Endothelial cell of umbilical vein (primary cell): ENCODE results near the gene ALOX5AP. TPM values are rescaled to one million over a fixed set of nuclear protein-coding genes. Genes with fewer than 3 reads are reported as not detected.

ENCODE experiments used
- BruUV-seq: library from RNA; stranded (reverse); fragments of 400-500 nt; replicated peaks from 2 replicates; lab custom pipeline; 2021; lab: Mats Ljungman, UMichigan
- CTCF ChIA-PET: fragments of 300-600, 350-600 bp; sonication (Branson Sonifier 250); formaldehyde crosslinking; loops from one replicate; lab custom pipeline; 2021; ENCODE audit warnings: antibody characterized with exemption, inconsistent platforms; lab: Charles Lee
- POLR2A ChIA-PET: fragments of 300-600, 350-600 bp; sonication (Branson Sonifier 250); formaldehyde crosslinking; loops from one replicate; lab custom pipeline; 2021; ENCODE audit warnings: antibody characterized with exemption, inconsistent platforms; lab: Charles Lee
- DNase-seq: peaks from one replicate; pipeline ENCODE4 v3.0.0-alpha.2; 2011; ENCODE audit warnings: low read depth, low spot score
- FAIRE-seq: peaks from 2 replicates; lab custom pipeline; 2011; peaks lifted over from hg19 to GRCh38; lab: Jason Lieb, UNC
- H2AFZ ChIP-seq: 2 replicates; pipeline ENCODE4 v1.6.0; 2012; ENCODE audit warnings: low read depth, low read length, control low read depth, inconsistent platforms
- H3K27ac ChIP-seq: 2 replicates; pipeline ENCODE4 v1.5.1; 2011; ENCODE audit warnings: low read depth, mild to moderate bottlenecking, control low read depth, low read length, moderate library complexity; ENCODE audit not compliant: insufficient read depth
- H3K27me3 ChIP-seq, 2 experiments: 2 replicates each; pipeline versions ENCODE4 v1.6.0 to v1.6.1; 2011; ENCODE audit warnings: low read length in 2 of 2, mixed read lengths in 1 of 2; ENCODE audit not compliant: control insufficient read depth in 2 of 2, insufficient read depth in 2 of 2
- H3K36me3 ChIP-seq, 2 experiments: 2 replicates in 1 of 2; 3 replicates in 1 of 2; pipeline ENCODE4 v1.5.1; 2011; ENCODE audit warnings: low read length in 2 of 2, mild to moderate bottlenecking in 1 of 2, moderate library complexity in 1 of 2; ENCODE audit not compliant: control insufficient read depth in 2 of 2, insufficient read depth in 2 of 2; ENCODE audit errors: extremely low read depth in 1 of 2
- H3K4me1 ChIP-seq: 3 replicates; pipeline ENCODE4 v1.5.1; 2011; ENCODE audit warnings: mild to moderate bottlenecking, low read length; ENCODE audit not compliant: control insufficient read depth, insufficient read depth; ENCODE audit errors: extremely low read depth
- H3K4me2 ChIP-seq: 2 replicates; pipeline ENCODE4 v1.6.1; 2011; ENCODE audit warnings: low read length, control low read depth, mixed read lengths; ENCODE audit not compliant: insufficient read depth
- H3K4me3 ChIP-seq, 3 experiments: fragments of 200-600 bp in 1 of 3; sonication (generic), shearing (Covaris generic) in 1 of 3; replicated peaks in 1 of 3; 2 replicates each; pipeline ENCODE4 v1.5.1; 2011 to 2016; ENCODE audit warnings: control low read depth in 3 of 3, low read length in 3 of 3, mild to moderate bottlenecking in 2 of 3, inconsistent platforms in 1 of 3, low read depth in 1 of 3, moderate library complexity in 1 of 3; ENCODE audit not compliant: insufficient read depth in 1 of 3
- H3K79me2 ChIP-seq: 2 replicates; pipeline ENCODE4 v1.6.0; 2012; ENCODE audit warnings: low read length, inconsistent platforms; ENCODE audit not compliant: control insufficient read depth, insufficient read depth
- H3K9ac ChIP-seq: replicated peaks from 2 replicates; pipeline ENCODE3; 2011; ENCODE audit warnings: low read length, control low read depth; ENCODE audit not compliant: insufficient read depth; ENCODE audit errors: extremely low read depth
- H3K9me1 ChIP-seq: replicated peaks from 3 replicates; pipeline ENCODE4 v1.6.0; 2011; ENCODE audit warnings: mild to moderate bottlenecking, low read length; ENCODE audit not compliant: control insufficient read depth, insufficient read depth; ENCODE audit errors: extremely low read depth
- H3K9me3 ChIP-seq: replicated peaks from 2 replicates; pipeline ENCODE4 v1.5.1; 2012; ENCODE audit warnings: low read length, inconsistent platforms; ENCODE audit not compliant: control insufficient read depth, insufficient read depth
- H4K20me1 ChIP-seq: replicated peaks from 2 replicates; pipeline ENCODE3; 2011; ENCODE audit warnings: mild to moderate bottlenecking, low read length; ENCODE audit not compliant: control insufficient read depth, insufficient read depth; ENCODE audit errors: extremely low read depth
- CTCF ChIP-seq, 2 donors: IDR thresholded peaks; 1 replicate in 1 of 2; 2 replicates in 1 of 2; pipeline ENCODE4 v1.5.1; 2011; ENCODE audit warnings: low read length in 2 of 2, mild to moderate bottlenecking in 2 of 2, moderate library complexity in 2 of 2, control low read depth in 1 of 2, inconsistent platforms in 1 of 2, low read depth in 1 of 2; ENCODE audit not compliant: insufficient read depth in 1 of 2; ENCODE audit errors: extremely low read depth in 1 of 2
- EZH2 ChIP-seq: IDR thresholded peaks from 2 replicates; pipeline ENCODE4 v1.6.1; 2012; ENCODE audit warnings: borderline replicate concordance, low read depth, mild to moderate bottlenecking, moderate library complexity, low read length, inconsistent platforms; ENCODE audit not compliant: severe bottlenecking
- FOS ChIP-seq: IDR thresholded peaks from 2 replicates; pipeline ENCODE4 v1.6.1; 2011; ENCODE audit warnings: mild to moderate bottlenecking, low read length, moderate library complexity, borderline replicate concordance; ENCODE audit not compliant: insufficient read depth
- GATA2 ChIP-seq: IDR thresholded peaks from 2 replicates; pipeline ENCODE4 v1.7.0; 2011; ENCODE audit warnings: low read depth, mild to moderate bottlenecking, moderate library complexity, mixed read lengths, low read length; ENCODE audit not compliant: insufficient read length, insufficient read depth
- JUN ChIP-seq: IDR thresholded peaks from 2 replicates; pipeline ENCODE4 v1.6.1; 2011; ENCODE audit warnings: borderline replicate concordance, low read depth; ENCODE audit not compliant: insufficient read length, insufficient read depth
- MAX ChIP-seq: IDR thresholded peaks from 2 replicates; pipeline ENCODE4 v1.6.1; 2011; ENCODE audit not compliant: insufficient read depth, insufficient read length
- MYC ChIP-seq: IDR thresholded peaks from one replicate; pipeline ENCODE4 v1.6.1; 2011; ENCODE audit warnings: mild to moderate bottlenecking, low read depth, low read length
- POLR2A ChIP-seq: IDR thresholded peaks from 2 replicates; pipeline ENCODE4 v1.6.1; 2012; ENCODE audit warnings: low read depth, mild to moderate bottlenecking, control low read depth, low read length
- POLR2AphosphoS5 ChIP-seq: IDR thresholded peaks from 2 replicates; pipeline ENCODE4 v1.6.1; 2012; ENCODE audit warnings: low read depth, mild to moderate bottlenecking, control low read depth, low read length, moderate library complexity; ENCODE audit not compliant: insufficient read depth
- dilution Hi-C: fragments of 300-500 bp; cut with MboI; formaldehyde crosslinking; loops from one replicate; pipeline ENCODE4 v1.15.0; 2019; ENCODE audit warnings: low sequenced_read_pairs; ENCODE audit not compliant: extremely low pct_ligation_motif_present
- intact Hi-C: fragments of 100-400 bp; cut with micrococcal nuclease; formaldehyde crosslinking; loops from one replicate; pipeline ENCODE4 v1.10.0; 2022
- polyA plus RNA-seq, 4 experiments: library from polyadenylated mRNA; depleted of rRNA in 3 of 4; stranded (reverse) in 3 of 4; unstranded in 1 of 4; fragments of >200 nt; gene quantifications; 2 replicates each; pipeline versions ENCODE4 v1.2.1 to v1.2.3, GENCODE V29; 2011 to 2012; ENCODE audit warnings: missing spikeins in 1 of 4
- total RNA-seq: library from RNA; stranded (reverse); gene quantifications from 2 replicates; pipeline ENCODE4 v1.2.3, GENCODE V29; 2021

ALOX5AP gene
- total and polyA plus RNA-seq, 2 donors (not counting 3 experiments of a cell fraction or from before 2014, with no cell fraction given), result 1.8 TPM; not detected in 1

- H3K9ac ChIP-seq, result no peak overlapping the region
- POLR2A ChIA-PET, result no interaction called here
- DNase-seq (no peak), FAIRE-seq (no peak)
- no peak for TF ChIP-seq CTCF (IDR thresholded peaks at IDR 0.05; ENCODE audit: extremely low read depth in 1 of 2, insufficient read depth in 1 of 2, low read depth in 1 of 2, low read length in 2 of 2)
- TF ChIP-seq POLR2A, result no peak
- no peak for TF ChIP-seq MAX
- TF ChIP-seq EZH2, result no peak
- TF ChIP-seq JUN, result no peak
- no peak for TF ChIP-seq GATA2
- no peak for TF ChIP-seq MYC
- no peak for TF ChIP-seq POLR2AphosphoS5
- no peak for TF ChIP-seq FOS
- H3K4me2 ChIP-seq, result no peak overlapping the region
- H3K9me3 ChIP-seq, result no peaks in the 10 kb centered on the region
- H2AFZ ChIP-seq, result no peak overlapping the region
- H3K4me1 ChIP-seq, result peaks cover 28% of the 10 kb centered on the region
- H3K27me3 ChIP-seq, result no peaks in the 10 kb centered on the region
- CTCF ChIA-PET, result no interaction called here
- intact Hi-C loops (no loop called here), dilution Hi-C loops (no loop called here)
- BruUV-seq, result no TSS peak
- H3K36me3 ChIP-seq, result no peaks in the 10 kb centered on the region
- no peaks in the 10 kb centered on the region for H4K20me1 ChIP-seq
- H3K4me3 ChIP-seq, result no peak overlapping the region
- no peak overlapping the region for H3K27ac ChIP-seq
- H3K79me2 ChIP-seq, result no peaks in the 10 kb centered on the region
- H3K9me1 ChIP-seq, result no peaks in the 10 kb centered on the region
These were observed 35.0 kb upstream of the ALOX5AP start for GRCh38 chr13:30700364-30700763.
